ENCODE measurements around the gene SPIRE2.

The SPIRE2 gene

GRCh38 chr16:89847940-89848297 is 19.6 kb downstream of the SPIRE2 start:
- TF ChIP-seq CTCF (conservative IDR thresholded peaks at IDR 0.05), result no peak
- no peak overlapping the region for H3K27ac ChIP-seq

GRCh38 chr16:89848974-89849373 is 20.7 kb downstream of the SPIRE2 start:
- TF ChIP-seq CTCF (conservative IDR thresholded peaks at IDR 0.05), result no peak

GRCh38 chr16:89853306-89853993 is 25.2 kb downstream of the SPIRE2 start:
- H3K27ac ChIP-seq, result no peak overlapping the region
- TF ChIP-seq CTCF (conservative IDR thresholded peaks at IDR 0.05), result no peak

More at GRCh38 chr16:89848974-89849373, 20.7 kb downstream of the SPIRE2 start:
- H3K27ac ChIP-seq, result no peak overlapping the region

GRCh38 chr16:89855301-89855945 is 27.1 kb downstream of the SPIRE2 start:
- no peak overlapping the region for H3K27ac ChIP-seq
- no peak for TF ChIP-seq CTCF (conservative IDR thresholded peaks at IDR 0.05)

- H3K27ac ChIP-seq, result no peak overlapping the region
- TF ChIP-seq CTCF (conservative IDR thresholded peaks at IDR 0.05), result no peak
Observed at GRCh38 chr16:89855986-89856385, 27.7 kb downstream of the SPIRE2 start.

DNA sequence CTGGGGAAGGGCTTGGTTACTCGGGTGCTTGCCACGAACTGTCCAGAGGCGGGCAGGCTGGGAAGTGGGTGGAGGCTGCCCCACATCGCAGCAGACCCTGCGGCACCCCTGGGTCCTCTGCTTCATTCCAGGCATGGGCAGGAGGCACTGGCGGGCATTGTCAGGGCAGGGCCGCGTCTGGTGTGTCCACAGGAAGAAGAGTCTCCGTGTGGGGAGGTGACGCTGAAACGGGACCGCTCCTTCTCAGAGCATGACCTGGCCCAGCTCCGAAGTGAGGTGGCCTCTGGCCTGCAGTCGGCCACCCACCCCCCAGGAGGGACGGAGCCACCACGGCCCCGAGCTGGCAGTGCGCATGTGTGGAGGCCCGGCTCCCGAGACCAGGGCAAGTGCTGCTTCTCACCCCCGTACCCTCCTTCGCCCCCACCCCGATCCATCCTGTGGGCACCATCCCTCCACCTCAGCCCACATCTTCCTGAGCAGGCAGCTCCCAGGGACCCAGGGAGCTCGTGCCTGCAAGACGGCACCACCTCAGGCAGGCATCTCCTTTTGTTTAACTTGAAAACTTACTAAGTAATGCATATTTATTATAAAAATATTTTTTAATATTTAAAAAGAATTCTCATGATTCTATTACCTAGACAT is 30.8 kb downstream of the SPIRE2 start:
- no peak for TF ChIP-seq CTCF (conservative IDR thresholded peaks at IDR 0.05)
- H3K27ac ChIP-seq, result no peak overlapping the region

DNA sequence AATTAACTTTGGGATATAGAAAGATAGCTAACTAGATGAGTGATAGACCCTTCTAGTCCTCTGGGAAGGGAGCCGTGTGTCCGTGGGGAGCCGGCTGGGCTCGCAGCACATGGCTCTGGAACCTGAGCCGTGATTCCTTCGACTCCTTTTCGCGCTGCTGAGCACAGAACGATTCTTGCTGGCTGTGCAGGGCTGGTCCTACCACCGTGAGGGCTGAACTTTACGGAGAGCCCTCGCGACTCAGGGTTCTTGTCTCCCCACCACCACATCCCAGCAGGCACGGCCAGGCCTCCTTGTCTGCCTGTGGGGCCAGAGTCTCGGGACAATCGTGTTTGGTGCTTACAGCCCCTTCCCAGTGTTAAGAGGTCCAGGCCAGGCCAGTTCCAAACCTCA is 31.3 kb downstream of the SPIRE2 start:
- H3K27ac ChIP-seq, result no peak overlapping the region
- no peak for TF ChIP-seq CTCF (conservative IDR thresholded peaks at IDR 0.05)
